GM18526 (cell line): ENCODE data around the gene ADCY2.

Source experiments
- POLR2A ChIP-seq: IDR thresholded peaks from 3 replicates; pipeline ENCODE4 v1.6.1; 2011; ENCODE audit not compliant: insufficient read length; ENCODE audit errors: extremely low read depth

Gene ADCY2

DNA sequence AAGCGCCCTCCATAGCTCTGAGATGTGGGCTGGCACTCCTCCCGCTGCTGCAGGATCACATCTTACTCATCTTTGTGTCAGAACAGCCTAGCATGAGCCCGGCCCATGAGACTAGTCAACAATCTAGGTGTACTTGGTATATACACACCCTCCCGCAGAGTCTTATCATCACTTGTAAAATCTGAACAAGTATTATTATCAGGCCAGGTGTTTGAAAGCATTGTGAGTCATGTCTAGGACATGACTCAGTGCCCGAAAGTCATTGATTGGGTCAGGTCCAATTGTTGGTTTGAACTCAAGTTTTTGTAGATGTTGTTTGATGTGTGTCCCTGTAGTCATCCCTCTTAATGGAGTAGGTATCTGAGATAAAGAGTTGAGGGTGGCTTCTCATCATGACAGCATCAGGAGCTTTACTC lies 346.3 kb downstream of the ADCY2 start:
- no peak for TF ChIP-seq POLR2A

GRCh38 chr5:7745882-7746610 lies 350.1 kb downstream of the ADCY2 start:
- no peak for TF ChIP-seq POLR2A

DNA sequence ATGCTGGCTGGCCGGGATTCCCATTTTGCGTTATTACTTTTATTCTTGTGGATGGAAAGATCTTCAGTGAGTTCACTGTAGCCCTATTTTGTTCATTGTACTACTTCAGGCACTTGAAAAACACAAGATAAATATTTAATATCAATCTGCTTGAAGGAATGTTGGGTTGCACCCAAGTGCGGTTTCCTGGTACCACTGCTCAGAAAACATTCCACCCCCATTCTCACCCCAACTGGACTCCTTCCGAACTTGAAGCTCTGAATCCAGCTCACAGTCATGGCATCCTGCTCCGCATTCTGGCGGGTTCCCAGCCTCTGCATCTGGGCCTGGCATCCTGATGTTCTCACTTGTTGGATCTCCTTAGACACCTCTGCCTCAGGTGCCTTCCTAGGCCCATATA lies 351.8 kb downstream of the ADCY2 start:
- TF ChIP-seq POLR2A = no peak

GRCh38 chr5:7749626-7750025 lies 353.7 kb downstream of the ADCY2 start:
- TF ChIP-seq POLR2A = no peak

- TF ChIP-seq POLR2A = no peak
Observed at GRCh38 chr5:7751874-7752273, 355.9 kb downstream of the ADCY2 start.

DNA sequence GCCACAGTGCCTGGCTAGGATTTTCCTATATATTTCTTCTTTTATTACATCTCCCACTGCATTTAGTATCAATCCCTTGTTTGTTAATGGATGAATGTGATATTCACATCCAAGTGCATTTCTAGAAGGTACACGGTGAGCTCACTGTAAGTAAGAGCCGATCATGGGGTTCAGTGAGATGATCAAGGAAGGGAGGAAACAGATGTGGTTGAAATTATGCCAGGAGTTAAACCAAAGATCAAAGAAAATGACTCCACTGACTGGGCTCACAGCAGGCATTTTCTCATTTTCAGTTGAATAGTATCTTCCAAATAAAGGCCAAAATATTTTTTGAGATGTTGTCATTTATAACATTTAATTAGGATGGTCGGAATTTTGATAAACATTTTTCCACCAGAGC lies 357.2 kb downstream of the ADCY2 start:
- no peak for TF ChIP-seq POLR2A

DNA sequence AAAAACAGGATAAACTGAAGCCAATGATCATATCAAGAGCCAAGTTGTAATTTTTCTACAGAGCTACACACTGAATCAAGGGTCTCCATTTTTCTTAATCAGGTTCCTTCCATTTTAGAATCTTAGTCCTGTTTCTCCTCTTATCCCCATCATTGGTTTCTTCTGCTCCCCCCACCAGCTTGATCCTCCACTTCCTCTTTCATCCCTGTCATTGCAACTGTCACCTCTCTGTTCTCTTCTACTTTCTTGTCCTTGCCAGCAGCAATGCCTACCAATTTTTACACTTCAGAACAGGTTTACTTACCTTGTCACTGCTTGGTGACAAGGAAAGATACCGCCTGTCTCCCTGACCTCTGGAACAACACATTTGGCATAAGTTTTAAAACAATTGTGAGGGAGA lies 357.7 kb downstream of the ADCY2 start:
- no peak for TF ChIP-seq POLR2A

DNA sequence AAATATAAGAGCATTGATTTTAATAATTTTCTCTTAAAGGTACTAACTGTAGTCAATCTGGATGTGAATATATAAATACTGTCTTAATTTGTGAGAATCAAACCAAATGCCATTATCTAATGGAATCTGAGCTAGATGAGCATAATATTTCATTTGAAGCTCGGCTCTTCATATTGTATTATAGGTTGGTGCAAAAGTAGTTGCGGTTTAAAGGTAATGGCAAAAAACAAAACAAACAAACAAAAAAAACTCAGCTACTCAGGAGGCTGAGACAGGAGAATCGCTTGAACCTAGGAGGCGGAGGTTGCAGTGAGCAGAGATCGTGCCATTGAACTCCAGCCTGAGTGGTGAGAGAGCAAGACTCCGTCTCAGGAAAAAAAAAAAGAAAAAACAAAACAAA lies 358.6 kb downstream of the ADCY2 start:
- TF ChIP-seq POLR2A = no peak

GRCh38 chr5:7754997-7755596 lies 359.2 kb downstream of the ADCY2 start:
- no peak for TF ChIP-seq POLR2A

DNA sequence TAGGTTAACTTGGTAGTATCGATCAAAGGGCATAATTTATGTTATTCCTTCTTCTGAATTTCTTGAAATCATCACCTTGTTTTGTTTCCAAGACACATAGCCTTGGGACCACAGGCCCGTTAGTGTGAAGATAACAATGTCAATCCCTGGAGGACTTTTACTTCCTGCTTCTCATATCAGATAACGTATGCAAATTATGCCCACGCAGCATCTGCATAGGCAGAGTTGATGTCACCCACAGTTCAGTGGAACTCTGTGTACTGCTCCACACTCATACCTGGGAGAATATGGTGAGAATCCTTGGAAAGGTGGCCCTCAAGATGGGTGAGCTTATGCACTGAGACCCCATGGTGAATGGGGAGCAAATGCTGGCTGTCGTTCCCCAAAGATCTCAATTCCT lies 360.0 kb downstream of the ADCY2 start:
- TF ChIP-seq POLR2A = no peak

- no peak for TF ChIP-seq POLR2A
Observed at GRCh38 chr5:7756453-7756852, 360.5 kb downstream of the ADCY2 start.

DNA sequence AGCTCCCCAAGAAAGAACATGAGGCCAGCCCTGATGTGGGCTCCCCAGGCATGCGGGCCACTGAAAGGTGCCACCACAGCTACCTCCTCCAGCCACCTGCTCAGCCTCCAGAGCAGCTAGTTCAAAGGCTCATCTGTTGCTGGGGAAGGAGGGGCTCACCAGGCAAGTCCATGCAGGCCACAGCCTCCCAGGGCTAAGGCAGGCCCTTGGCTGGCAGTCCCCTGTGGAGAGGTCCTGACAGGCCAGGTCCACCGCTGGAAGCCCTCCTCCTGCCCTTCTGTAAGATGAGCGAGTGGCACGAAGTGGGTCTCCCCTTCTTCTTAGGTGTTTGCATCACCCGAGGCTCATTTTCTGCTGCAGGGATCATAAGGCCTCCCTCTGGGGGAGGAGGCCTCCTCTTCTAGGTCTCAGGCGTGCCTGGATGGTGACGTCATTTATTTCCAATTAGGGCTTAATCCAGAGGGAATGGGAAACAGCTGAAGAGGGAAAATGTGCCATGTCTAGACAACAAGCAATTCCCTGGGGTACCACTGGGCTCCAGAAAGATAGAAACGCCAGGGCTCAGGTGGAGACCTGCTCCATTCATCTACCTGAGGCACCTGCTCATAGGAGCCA lies 363.4 kb downstream of the ADCY2 start:
- no peak for TF ChIP-seq POLR2A

DNA sequence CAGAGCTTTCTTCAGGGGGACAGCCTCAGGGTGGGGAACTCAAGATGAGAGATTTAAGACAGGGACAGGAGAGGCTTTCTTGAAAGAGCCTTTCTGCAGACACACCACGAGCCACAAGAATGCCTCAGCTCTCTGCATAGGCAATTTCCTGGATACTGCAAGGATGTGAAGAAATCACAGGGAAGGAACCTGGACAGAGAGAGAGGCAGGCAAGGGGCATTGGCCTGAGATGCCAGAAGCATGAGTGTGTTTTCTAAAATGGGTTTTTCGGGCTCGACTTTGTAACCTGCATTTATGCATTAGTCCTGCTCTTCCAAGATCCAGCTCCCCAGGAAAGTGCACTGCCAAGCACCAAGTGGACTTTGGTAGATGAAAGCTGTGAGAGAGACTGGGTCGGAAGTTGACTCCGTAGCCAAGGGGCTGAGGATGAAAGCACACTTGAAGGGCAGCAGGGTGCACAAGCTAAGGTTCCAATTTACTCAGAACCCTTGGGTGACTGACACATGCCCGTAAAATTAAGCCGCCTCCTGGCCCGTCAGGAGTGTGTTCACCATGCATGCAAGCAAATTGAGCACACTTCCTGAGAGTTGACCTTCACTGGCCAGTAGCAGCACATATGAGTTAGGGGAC lies 364.1 kb downstream of the ADCY2 start:
- no peak for TF ChIP-seq POLR2A

- TF ChIP-seq POLR2A = no peak
Observed at GRCh38 chr5:7762267-7762666, 366.3 kb downstream of the ADCY2 start.

DNA sequence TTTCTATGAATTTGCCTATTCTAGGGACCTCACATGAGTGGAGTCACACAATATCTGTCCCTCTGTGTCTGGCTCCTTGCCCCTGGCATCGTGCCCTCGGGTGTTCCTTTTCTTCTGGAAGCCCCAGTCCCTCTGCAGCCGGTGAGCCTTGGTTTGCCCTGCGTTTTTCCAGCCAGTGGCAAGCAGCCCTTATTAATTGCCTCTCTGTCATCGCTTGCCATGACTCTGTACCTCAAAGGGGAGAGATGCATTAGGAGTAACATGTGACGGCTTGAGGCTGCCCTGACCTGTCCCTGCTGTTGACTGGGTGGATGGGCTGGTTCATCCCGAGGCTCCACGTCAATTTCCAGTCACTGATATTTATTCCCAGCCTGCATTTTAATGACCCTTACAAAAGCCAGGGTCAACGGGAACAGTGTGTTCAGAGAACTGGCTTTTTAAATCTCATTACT lies 367.7 kb downstream of the ADCY2 start:
- TF ChIP-seq POLR2A = no peak

GRCh38 chr5:7764452-7764851 lies 368.5 kb downstream of the ADCY2 start:
- no peak for TF ChIP-seq POLR2A
